ENCODE results near the gene RIPOR2.

DNA sequence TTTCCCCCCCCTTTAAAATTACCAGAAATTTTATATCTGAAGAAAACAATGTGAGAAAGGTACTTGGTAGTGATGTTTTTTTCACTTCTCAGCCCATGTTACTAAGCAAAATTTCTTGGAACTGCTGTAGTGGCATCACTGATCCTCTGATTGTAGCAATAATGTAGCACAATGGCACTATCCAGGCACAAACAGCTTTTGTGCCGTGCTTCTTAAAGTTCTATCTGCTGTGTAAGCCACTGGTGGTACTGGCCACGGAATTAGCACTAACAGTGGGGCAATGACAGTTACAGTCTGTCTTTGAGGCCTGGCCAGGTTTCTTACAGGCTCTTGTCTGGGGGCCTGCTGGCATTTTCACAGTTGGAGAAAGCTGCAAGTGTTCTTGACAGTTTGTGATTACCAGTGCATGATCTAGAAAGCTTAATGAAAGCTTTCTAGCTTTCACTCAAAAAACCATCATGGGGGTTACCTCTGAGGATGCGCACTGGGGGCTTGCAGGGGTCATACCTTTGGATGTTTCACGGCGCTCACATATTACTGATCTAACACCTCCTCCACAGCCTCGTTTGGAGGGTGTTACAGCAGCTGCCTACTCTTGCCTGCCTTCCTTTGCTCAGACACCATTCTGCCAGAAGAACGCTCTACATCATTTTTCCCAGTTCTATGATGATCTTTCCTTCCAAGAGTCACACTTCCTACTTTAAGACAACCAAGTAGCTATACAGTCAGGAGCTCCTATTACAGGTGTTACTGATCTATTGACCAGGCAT lies 78.7 kb downstream of the RIPOR2 start:
- TF ChIP-seq, protein P1, sequence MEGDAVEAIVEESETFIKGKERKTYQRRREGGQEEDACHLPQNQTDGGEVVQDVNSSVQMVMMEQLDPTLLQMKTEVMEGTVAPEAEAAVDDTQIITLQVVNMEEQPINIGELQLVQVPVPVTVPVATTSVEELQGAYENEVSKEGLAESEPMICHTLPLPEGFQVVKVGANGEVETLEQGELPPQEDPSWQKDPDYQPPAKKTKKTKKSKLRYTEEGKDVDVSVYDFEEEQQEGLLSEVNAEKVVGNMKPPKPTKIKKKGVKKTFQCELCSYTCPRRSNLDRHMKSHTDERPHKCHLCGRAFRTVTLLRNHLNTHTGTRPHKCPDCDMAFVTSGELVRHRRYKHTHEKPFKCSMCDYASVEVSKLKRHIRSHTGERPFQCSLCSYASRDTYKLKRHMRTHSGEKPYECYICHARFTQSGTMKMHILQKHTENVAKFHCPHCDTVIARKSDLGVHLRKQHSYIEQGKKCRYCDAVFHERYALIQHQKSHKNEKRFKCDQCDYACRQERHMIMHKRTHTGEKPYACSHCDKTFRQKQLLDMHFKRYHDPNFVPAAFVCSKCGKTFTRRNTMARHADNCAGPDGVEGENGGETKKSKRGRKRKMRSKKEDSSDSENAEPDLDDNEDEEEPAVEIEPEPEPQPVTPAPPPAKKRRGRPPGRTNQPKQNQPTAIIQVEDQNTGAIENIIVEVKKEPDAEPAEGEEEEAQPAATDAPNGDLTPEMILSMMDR (conservative IDR thresholded peaks at IDR 0.05 in 1 of 2, IDR thresholded peaks at IDR 0.05 in 1 of 2; ENCODE audit: extremely low read depth in 1 of 2, insufficient read depth in 1 of 2, low read depth in 1 of 2, low read length in 2 of 2) = no peak
- no peak for TF ChIP-seq EZH2 (IDR thresholded peaks at IDR 0.05; ENCODE audit: borderline replicate concordance, low read length)

Measured in mammary epithelial cell (primary cell).